CD4-positive, alpha-beta T cell treated with Interleukin-15 for 4 hours (primary cell): ENCODE data around the gene PIRT.

Experiments
- DNase-seq: peaks from one replicate; pipeline ENCODE4 v3.0.0-alpha.2; 2020; ENCODE audit warnings: low spot score

PIRT gene

DNA sequence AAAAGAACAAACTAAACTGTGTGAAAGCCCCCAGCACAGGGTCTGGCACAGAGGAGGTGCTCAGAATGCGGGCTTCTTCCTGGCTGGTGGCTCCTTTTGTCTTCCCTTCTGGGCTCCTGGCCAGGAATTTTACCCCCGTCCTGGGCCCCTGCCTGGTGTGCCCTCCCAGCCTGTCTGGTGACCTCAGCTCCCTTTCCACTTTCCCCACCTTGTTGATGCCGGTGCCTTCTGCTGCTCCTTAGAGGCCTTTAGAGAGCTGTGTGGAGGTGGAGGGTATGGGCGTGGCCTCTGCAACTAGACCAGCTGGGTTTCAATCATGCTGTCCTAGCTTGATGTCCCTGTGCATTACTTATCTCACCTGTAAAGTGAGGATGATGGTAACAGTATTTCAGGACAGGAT is 16.8 kb downstream of the PIRT start:
- no peak for DNase-seq

DNA sequence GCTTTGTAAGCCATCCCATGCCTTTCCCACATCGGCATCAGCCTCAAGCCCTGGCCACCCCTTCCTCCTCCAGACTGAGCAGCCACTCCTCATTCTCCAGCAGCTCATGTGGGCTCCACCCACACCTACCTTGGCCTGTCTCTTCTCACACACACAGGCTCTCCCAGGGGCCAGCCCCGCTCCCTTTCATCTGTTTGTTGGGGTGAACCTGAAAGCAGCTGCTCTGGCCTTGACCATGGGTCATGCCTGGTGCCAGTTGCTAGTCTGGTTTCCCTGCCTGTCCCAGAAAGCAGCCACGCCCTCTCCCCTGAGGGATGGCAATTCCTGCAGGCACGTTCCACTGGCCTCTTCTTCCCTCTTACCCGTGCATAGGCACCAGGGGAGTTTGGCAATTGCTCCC is 22.6 kb downstream of the PIRT start:
- DNase-seq, result no peak

DNA sequence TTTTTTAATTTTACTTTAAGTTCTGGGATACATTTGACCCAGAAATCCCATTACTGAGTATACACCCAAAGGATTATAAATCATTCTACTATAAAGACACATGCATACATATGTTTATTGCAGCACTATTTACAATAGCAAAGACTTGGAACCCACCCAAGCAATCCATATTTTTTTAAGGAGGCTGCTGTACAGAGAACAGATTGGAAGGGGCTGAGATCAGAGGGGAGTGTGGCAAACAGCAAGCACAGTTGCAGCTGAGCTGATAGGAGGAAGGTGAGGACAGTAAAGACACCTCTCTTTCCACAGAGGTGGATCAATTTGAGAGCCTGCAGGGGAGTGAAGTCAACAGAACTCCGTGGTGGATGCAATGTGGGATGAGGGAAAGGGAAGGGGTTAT is 23.8 kb downstream of the PIRT start:
- no peak for DNase-seq

DNA sequence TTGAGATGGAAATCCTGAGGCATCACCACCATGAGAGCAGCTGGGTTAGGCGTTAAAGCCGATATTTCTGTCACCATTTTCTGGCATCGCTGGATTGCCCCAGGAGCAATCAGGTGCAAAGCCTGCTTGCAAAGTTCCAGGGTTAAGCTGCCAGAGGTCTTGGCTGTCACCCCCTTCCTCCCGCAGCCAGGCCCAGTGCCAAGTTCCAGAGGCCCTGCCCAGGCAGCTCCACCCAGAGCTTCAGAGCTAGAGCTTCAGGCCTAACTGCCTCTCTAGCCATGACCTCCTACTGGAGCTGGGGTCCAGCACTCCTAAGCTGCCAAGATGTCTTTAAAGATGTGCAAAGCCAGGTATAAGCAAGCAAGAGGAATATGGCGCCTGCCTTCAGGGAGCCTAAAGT is 25.2 kb downstream of the PIRT start:
- no peak for DNase-seq

DNA sequence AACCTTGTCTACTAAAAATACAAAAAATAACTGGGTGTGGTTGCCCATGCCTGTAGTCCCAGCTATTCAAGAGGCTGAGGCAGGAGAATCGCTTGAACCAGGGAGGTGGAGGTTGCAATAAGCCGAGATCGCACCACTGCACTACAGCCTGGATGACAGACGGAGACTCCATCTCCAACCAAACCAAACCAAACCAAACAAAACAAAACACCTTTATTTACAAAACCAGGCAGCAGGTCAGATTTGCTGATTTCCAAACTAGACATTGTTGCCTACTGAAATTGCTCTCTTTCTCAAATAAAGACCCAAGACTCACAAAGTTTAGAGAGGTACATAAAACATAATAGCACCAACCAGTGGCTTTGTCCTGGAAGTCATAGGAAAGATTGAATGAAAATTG is 28.3 kb downstream of the PIRT start:
- no peak for DNase-seq

DNA sequence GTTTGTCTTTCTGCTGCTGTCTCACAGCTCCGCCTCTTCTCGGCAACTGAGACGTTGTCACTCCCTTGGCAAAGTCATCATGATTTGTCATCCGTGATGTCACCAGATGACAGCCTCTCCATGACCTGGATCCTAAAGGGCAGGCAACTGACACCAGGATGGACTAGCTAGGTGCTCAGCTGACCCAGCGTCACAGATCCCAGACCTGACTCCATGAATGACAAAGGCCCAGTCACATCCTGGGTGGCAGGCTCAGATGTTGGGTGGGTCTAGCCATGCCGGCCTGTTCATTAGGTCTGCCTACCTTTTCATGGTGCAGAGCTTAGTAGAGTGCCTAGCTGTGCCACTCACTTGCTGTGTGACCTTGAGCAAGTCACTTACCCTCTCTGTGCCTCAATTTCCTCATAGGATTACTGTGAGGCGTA is 30.2 kb downstream of the PIRT start:
- no peak for DNase-seq

DNA sequence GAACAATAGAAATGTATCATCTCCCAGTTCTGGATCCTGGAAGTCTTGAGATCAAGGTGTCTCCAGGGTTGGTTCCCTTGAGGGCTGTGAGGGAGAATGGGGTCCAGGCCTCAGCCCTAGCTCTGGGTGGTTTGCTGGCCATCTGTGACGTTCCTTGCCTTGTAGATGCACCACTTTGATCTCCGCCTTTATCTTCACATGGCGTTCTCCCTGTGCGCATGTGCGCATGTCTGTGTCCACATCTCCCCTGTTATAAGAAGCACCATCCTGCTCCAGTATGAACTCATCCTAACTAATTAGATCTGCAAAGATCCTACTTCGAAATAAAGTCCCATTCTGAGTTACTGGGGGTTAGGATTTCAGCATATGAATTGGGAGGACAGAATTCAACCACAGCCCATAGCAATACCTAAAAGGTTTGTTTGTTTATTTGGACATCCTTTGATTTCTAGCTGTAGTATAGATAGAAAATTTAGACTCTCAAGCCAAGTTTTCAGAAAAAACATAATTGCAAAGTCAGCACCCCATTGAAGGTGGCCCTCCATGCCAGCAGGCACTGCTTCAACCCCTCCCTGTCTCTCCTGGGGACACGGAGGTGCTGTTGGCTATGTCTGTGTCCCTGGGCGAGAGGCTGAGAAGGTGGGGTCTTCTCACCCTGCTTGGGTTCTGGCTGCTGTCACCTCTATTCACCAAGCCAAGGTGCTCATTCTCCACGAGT is 31.2 kb downstream of the PIRT start:
- DNase-seq, result no peak

DNA sequence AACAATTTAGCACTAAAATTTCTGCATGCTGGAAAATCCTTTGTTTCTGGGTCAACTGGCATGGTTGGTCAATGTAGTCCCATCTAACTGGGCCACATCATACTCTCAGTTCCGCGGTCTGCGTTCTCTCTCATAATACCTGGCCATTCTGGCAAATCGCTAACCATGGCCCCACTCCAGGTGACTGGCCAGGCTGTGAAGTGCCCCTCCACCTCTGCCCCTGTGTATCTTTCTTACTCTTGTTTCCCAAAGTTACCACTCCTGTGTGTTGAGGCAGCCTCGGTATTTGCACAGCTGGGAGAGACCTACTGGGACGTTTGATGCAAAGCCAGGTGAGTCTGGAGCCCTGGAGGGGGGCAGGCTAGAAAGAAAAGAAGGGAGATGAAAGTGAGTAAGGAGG is 32.0 kb downstream of the PIRT start:
- DNase-seq, result no peak

DNA sequence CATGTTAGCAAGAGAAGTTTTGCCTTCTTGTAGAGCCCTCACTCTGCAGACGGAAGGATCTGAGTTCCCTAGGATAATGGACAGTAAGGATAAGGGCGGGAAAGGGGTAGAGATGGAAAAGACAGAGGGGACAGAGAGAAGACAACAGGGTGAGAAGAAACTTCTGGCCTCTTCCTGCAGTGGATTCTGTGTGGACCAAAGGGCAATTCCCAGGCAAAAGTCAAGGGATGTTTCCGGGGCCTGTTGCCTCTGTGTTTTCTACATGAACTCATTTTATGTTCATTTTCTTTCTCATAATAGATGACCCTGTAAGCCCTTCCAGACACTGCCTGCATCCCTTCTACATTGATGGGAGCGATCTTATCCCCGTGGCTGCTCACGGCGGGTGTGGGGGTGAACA is 33.3 kb downstream of the PIRT start:
- DNase-seq, result no peak

DNA sequence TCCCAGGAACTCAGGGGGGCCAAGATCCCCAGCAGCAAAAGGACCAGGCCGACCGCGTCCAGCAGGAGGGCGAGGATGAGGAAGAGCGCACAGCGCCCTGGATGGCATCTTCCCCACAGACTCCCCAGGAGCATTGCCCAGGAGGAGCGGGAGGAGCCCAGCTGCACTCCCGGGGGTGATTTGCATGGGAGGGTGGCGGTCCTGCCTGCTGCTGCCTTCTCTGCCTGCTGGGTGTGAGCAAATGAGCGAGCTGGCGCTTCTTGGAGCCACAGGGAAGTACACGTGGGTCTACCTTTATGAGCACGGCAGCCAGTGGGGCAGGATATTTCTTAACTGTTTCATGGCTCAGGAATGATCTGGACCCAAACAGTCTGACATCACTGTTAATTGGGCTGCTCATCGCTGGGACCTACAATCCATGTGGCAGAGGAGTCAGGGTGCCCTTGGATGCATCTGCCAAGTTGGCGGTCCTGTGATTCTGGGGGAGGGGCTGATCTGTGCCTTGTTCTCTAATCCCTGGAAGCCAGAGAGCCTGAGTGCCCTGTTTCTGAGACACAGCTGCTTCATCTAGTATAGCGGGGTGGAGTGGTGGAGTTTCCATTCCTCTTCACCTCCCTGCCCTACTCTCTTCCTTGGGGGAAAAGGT is 33.9 kb downstream of the PIRT start, which contains the start of gene TMEM238L:
Gene TMEM238L, minus strand, starts transcription at position 270 of the 646 bp plus-strand sequence. Its CDS starts 136 bp downstream, at position 134.
- DNase-seq, result no peak

DNA sequence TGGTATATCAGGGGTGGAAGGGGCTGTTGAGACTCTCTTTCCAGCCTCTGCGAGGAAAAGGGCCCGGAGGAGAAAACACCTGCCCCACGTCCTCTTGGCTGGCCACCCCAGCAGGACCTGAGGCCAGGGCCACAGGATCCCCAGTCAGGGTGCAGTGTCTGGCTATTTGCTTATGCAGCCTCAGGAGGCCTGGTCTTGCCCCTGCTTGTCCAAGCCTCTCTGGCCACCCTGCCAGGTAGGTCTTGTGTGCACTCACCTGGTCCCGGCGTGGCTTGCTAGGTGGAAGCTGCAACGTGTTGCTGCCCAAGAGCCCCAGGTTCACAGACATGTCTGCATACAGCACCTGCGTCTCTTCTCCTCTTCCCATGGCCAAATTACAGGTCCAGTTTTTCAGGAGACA is 34.5 kb downstream of the PIRT start:
- no peak for DNase-seq

DNA sequence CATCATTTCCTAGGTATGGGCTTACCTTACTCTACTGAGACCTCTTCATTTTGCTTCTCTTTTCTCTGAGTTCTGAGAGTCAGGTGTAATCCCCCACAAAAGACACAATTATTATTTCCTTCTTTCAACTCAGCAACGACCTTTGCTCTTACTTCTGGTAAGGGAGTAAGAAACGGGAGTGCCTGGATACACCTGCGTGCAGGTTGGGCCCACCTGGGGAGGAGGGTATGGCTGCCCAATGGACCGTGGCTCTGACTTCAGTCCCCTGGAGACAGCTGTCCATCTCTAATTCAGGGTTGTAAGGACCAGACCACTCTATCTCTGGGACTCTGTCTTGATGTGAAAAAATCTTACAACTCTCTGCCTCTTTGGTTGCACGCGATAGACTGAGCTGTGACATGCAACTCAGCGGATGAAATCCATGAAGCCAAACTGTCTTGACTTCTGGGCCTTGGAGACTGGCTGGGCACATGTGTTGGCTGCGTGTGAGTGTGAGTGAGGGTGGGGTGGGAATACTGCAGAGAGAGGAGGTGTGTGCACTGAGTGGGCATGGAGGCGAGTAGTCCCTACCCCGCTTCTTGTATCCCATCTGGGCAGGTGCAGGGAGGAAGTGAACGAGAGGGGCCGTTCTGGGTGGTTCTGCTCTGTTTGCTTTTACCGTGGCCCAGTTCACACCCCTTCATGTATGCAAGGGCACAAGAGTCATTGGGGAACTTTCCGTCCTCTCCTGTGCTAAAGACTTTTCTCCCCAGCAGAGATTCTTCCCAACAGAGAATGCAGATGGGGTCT is 35.2 kb downstream of the PIRT start:
- no peak for DNase-seq

DNA sequence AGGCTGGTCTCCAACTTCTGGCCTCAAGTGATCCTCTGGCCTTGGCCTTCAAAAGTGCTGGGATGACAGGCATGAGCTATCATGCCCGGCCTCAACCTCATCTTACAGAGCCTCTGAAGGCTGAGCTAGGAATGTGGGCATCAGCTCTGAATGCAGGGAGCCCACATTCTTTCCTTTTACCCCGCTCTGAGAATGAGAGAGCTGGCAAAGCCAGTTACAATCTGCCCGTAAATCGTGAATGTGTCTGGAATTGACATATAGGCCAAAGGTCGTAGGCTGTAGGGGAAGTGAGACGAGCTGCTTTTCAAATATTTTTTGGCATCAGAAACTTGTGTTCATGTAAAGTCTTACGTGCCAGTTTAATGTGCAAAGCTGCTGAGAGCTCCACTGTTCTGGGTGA is 38.5 kb downstream of the PIRT start:
- no peak for DNase-seq

DNA sequence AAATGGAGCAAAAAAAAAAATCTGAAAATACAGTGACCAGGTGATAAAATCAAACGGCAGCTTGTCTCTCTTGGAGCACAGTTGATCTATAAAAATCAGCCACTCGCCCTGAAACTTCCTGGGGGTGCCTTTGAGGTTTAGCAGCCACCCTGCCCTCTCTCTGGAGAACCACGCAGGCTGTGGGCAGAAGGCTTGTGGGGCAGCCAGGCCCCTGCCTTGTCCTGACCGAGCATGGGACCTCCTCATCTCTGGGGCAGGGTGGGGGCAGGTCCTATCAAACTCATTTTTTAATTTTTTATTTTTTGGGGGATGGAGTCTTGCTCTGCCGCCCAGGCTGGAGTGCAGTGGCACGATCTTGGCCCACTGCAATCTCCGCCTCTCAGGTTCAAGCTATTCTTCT is 39.0 kb downstream of the PIRT start:
- no peak for DNase-seq

DNA sequence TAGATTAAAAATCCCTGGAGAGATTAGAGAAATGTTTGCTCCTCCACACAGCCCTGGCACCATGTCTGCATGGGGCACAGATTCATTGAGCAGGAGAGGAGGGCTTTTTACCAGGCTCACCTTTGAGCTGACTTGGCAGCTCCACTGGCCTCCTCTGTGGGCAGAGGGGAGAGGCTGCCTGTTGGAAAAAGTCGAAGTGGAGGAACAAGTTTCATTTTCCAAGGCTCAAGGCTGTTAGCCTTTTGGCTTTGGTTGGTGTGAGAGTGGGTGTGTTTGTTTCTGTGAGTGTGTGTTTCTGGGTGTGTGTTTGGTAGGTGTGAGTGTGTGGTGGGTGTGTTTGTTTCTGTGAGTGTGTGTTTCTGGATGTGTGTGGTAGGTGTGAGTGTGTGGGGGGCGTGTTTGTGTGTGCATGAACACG is 39.5 kb downstream of the PIRT start:
- DNase-seq, result no peak

DNA sequence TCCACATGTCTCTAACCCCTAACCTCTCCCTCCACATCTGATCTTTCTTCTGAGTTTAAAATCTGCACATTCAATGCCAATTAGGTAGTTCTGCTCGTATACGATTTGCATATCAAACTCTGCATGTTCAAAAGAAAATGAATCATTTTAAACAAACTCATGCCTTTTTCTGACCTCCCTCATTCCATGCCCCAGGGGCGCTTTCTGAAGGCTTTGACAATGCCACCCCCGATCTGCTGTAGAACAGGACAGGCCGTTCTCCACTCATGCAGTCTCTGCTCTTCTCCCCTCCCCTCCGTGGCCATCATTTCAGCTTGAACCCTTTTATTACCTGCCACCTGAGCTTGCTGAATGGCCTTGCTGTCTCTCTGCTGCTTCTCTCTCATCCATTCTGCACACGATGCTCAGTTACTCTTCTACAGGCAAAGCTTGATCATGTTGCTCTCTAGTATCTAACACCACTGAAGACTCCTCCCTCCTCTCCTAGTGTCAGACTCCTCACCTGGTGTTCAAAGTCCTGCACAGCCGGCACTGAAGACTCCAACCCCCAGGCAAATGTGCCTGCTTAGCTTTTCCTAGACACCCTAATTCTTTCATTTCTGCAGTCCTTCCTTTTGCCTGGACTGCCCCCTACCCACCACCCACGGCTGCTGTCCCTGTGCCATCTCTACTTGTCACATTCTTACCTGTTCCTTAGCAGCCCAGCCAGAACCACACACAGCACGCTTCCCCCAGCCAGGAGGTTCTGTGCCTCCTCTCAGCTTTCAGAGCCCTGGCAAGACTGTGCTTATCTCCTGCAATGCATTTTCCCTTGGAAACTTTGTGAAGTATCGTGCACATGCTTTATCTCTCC is 40.2 kb downstream of the PIRT start:
- no peak for DNase-seq

DNA sequence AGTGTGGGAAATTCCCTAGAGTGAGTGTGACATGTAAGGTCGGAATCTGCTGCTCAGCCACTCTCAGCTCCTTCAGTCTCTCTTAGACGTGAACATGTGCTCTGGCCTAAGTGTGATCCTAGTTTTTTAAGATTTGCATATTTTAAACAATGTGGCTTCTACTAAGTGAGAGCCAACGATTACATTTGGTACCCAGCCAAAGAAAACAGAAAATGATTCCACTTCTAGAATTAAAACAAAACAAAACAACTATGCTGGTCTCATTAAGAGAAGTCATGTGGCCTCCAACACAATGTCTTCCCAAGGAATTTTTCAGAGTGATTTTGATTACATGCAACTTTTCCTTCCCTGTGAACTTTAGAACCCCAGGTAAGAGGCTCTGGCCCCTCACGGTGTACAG is 44.1 kb downstream of the PIRT start:
- no peak for DNase-seq

DNA sequence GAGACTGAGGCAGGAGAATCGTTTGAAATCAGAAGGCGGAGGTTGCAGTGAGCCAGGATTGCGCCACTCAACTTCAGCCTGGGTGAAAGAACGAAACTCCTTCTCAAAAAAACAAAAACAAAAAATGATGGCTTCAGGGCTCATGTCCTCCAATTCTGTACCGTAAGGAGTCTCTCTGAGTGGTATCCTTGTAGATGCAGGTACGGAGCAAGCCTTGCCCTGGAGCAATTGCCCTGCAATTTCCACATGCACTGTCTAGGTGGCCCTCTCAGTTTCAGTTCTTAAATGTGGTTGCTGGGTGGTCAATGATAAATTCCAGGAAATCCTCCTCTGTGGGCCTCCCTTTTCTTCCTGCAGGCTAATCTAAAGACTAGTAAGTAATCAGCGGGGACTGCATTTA is 44.6 kb downstream of the PIRT start:
- DNase-seq, result no peak

DNA sequence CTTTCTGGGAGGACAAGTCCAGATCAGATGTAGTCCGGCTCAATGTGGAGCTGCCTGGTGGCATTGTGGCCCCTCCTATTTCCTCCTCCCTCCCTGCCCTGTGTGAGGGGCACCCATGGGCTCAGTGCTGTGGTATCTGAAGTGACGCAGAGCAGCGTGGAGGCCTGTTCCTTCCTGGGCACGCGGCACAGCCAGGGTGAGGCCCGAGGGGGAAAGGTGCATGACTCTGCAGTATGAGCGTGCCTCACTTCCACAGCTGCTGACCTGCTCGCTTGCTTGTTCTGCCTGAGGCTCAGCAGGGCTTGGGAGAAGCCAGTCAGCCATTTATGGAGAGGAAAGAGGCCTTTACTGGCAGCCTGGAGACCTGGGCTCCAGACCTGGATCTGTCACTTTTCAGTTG is 45.7 kb downstream of the PIRT start:
- DNase-seq, result no peak

DNA sequence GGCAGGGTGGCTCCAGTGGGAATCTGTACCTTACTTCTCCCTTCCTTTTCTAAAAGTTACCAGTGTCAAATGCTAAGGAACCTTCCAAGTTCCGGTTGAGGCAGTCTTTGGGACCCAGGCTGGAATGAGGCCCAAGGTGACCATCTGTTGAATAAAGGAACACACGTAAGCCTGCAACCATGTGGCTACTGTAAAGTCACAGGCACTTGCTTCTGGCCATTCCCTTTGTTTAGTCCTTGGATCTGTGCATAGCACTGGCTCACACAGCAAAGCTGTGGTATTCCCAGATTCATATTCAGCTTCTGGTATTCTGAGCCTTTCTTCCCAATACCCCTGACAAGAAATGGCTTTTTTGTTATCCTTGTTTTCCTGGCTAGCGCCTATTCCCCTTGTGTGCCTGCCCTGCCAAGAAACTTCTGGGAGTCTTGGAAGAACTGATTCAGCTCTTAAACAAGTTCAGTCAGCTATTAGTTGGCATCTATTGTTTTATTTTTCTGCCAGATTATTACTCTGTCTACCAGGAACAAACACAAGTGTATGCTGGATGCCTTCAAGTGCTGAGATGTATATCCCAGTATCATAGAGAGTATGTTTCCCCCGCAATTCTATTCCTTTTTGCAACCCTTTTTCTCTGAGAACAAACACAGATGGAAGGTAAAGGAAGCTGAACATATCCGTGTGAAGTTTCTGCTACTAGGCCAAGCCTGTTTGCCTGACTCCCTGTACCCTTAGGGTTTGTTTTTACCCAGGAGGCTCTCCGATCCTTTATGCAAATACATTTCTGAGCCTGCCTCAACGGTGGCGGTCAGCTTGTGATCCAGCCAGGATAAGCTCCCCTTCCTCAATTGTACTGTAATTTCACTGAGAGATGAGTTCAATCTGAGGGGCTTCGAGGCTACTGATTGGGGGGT is 47.1 kb downstream of the PIRT start:
- DNase-seq, result no peak

DNA sequence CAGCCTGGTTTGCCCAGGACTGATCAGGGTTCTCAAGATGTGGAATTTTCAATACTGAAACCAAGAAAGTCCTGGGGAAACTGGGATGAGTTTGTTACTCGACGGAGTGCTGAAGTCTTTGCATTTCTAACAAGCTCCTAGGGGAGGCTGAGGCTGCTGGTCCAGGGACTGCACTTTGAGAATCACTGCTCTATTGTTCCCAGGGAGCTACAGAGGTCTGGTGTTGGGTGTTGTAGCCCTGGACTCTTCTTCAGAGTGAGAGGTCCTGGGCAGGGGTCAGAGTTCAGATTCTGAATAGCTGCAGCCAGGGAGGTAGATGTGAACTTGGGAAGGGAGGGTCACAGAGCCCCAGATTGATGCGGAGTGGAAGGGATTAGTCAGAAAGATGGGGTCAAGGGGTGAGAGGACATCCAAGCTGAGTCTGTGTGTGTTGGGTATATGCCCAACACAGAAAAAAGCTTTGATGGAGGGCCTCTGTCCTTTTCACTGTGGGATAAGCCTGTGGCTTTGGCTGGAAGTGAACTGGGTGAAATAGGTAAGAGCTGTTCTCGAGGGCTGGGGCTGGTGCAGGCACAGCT is 48.1 kb downstream of the PIRT start:
- DNase-seq, result no peak
